ENCODE measurements around the gene CTSA.

The CTSA gene

GRCh38 chr20:45948261-45948733 is 57.2 kb downstream of the CTSA start:
- Histone ChIP-seq H3K9me3 (no peaks in the 10 kb centered on the region), H3K27me3 (no peaks in the 10 kb centered on the region), H3K4me1 (no peaks in the 10 kb centered on the region), H3K4me3 (ENCODE audit: low read depth, low read length) (no peak overlapping the region), H3K36me3 (peaks cover 95% of the 10 kb centered on the region)
- TF ChIP-seq CTCF (IDR thresholded peaks at IDR 0.05; ENCODE audit: low read depth, low read length): no peak
- DNase-seq: no peak
